BLaER1 treated with 17β-estradiol and CSF1 and Interleukin-3, amounts not matched to agents 10 nM and 100 nM (cell line): Measurements from ENCODE around the gene ZNF692.

Experiments
- H3K27ac ChIP-seq, 11 experiments: shearing (Covaris generic); formaldehyde crosslinking; 2 replicates each; pipeline ENCODE4 v1.8.1; 2022
- H3K27me3 ChIP-seq, 11 experiments: shearing (Covaris generic); formaldehyde crosslinking; 2 replicates each; pipeline ENCODE4 v1.8.1; 2022
- H3K36me3 ChIP-seq, 11 experiments: shearing (Covaris generic); formaldehyde crosslinking; 2 replicates each; pipeline ENCODE4 v1.8.1; 2022
- H3K4me1 ChIP-seq, 10 experiments: shearing (Covaris generic); formaldehyde crosslinking; 2 replicates each; pipeline ENCODE4 v1.8.1; 2022
- H3K4me2 ChIP-seq, 11 experiments: shearing (Covaris generic); formaldehyde crosslinking; 2 replicates each; pipeline ENCODE4 v1.8.1; 2022
- H3K4me3 ChIP-seq, 10 experiments: shearing (Covaris generic); formaldehyde crosslinking; 2 replicates each; pipeline ENCODE4 v1.8.1; 2022
- H3K9ac ChIP-seq, 11 experiments: shearing (Covaris generic); formaldehyde crosslinking; 2 replicates each; pipeline ENCODE4 v1.8.1; 2022
- H3K9me3 ChIP-seq, 11 experiments: shearing (Covaris generic); formaldehyde crosslinking; replicated peaks in 1 of 11; 2 replicates each; pipeline ENCODE4 v1.8.1; 2022
- H4K20me1 ChIP-seq, 11 experiments: shearing (Covaris generic); formaldehyde crosslinking; 2 replicates each; pipeline ENCODE4 v1.8.1; 2022
- Cebpa-rat ChIP-seq, 11 experiments: shearing (Covaris generic); IDR thresholded peaks; 2 replicates each; pipeline ENCODE4 v1.8.1; 2022

ZNF692 gene

GRCh38 chr1:248858891-248859889, at the start of gene ZNF692:
Gene ZNF692, minus strand, starts transcription at chr1:248859085. Its CDS starts 776 bp downstream, at chr1:248858309.
- peaks cover 14 to 27% (median 21%) of the 10 kb centered on the region in 11 experiments for H3K36me3 ChIP-seq
- no peaks in the 10 kb centered on the region for H4K20me1 ChIP-seq
- no peak for TF ChIP-seq Cebpa-rat (IDR thresholded peaks at IDR 0.05)
- H3K4me1 ChIP-seq: peaks cover 37 to 63% (median 54%) of the 10 kb centered on the region in 10 experiments
- H3K4me3 ChIP-seq: peak within 1 kb of the TSS; percentile 56 to 77 (median 67)
- H3K9ac ChIP-seq: peak within 1 kb of the TSS; percentile 76 to 88 (median 83)
- no peaks in the 10 kb centered on the region for H3K27me3 ChIP-seq
- H3K4me2 ChIP-seq: peak within 1 kb of the TSS; percentile 91 to 100 (median 98)
- peak within 1 kb of the TSS; percentile 71 to 90 (median 83) for H3K27ac ChIP-seq
- no peaks in the 10 kb centered on the region for H3K9me3 ChIP-seq

- H3K9ac ChIP-seq: peak overlapping the region; percentile 78 to 87 (median 80)
- peak overlapping the region; percentile 59 to 87 (median 77); a peak in 21 of 22 replicates for H3K27ac ChIP-seq
- H3K9me3 ChIP-seq: peaks cover 0 to 6% (median 6%) of the 10 kb centered on the region in 11 experiments; a peak in 10 of 22 replicates
- peaks cover 17 to 54% (median 48%) of the 10 kb centered on the region in 10 experiments for H3K4me1 ChIP-seq
- peaks cover 0 to 40% (median 23%) of the 10 kb centered on the region in 11 experiments; a peak in 15 of 22 replicates for H4K20me1 ChIP-seq
- no peak for TF ChIP-seq Cebpa-rat (IDR thresholded peaks at IDR 0.05)
- H3K36me3 ChIP-seq: peaks cover 0 to 32% (median 5%) of the 10 kb centered on the region in 11 experiments; a peak in 10 of 22 replicates
- H3K4me2 ChIP-seq: peak overlapping the region; percentile 79 to 98 (median 90)
- H3K4me3 ChIP-seq: peak overlapping the region; percentile 58 to 80 (median 68)
- H3K27me3 ChIP-seq: no peaks in the 10 kb centered on the region
Measured at GRCh38 chr1:248906753-248907661, 48.1 kb upstream of the ZNF692 start.

- Histone ChIP-seq H3K9me3 (no peaks in the 10 kb centered on the region), H3K36me3 (peaks cover 0 to 28% (median 0%) of the 10 kb centered on the region in 11 experiments; a peak in 8 of 22 replicates), H3K27me3 (no peaks in the 10 kb centered on the region), H4K20me1 (peaks cover 0 to 40% (median 23%) of the 10 kb centered on the region in 11 experiments; a peak in 15 of 22 replicates), H3K27ac (peak within 1 kb of the TSS; percentile 88 to 98 (median 93)), H3K9ac (peak within 1 kb of the TSS; percentile 86 to 94 (median 90)), H3K4me3 (peak within 1 kb of the TSS; percentile 66 to 80 (median 68)), H3K4me2 (peak within 1 kb of the TSS; percentile 87 to 98 (median 92)), H3K4me1 (peaks cover 17 to 51% (median 48%) of the 10 kb centered on the region in 10 experiments)
- TF ChIP-seq Cebpa-rat (IDR thresholded peaks at IDR 0.05): no peak
Measured at GRCh38 chr1:248906009-248906752, 47.3 kb upstream of the ZNF692 start, which contains the start of gene PGBD2. Gene PGBD2, plus strand, starts transcription at chr1:248906235. Its CDS starts 7,628 bp downstream, at chr1:248913863.

- Histone ChIP-seq H3K9ac (peak overlapping the region; percentile 86 to 94 (median 90)), H3K9me3 (no peaks in the 10 kb centered on the region), H3K4me1 (peaks cover 17 to 48% (median 45%) of the 10 kb centered on the region in 10 experiments), H3K27ac (peak overlapping the region; percentile 88 to 98 (median 93)), H3K4me2 (peak overlapping the region; percentile 76 to 94 (median 88)), H3K27me3 (no peaks in the 10 kb centered on the region), H4K20me1 (peaks cover 0 to 38% (median 23%) of the 10 kb centered on the region in 11 experiments; a peak in 15 of 22 replicates), H3K36me3 (peaks cover 0 to 26% (median 0%) of the 10 kb centered on the region in 11 experiments; a peak in 8 of 22 replicates), H3K4me3 (peak overlapping the region; percentile 66 to 75 (median 67))
- TF ChIP-seq Cebpa-rat (IDR thresholded peaks at IDR 0.05): no peak
Measured at GRCh38 chr1:248905662-248906008, 46.8 kb upstream of the ZNF692 start.

GRCh38 chr1:248904437-248905216, 45.7 kb upstream of the ZNF692 start:
- TF ChIP-seq Cebpa-rat (IDR thresholded peaks at IDR 0.05): no peak
- H3K4me3 ChIP-seq: no peak overlapping the region
- no peak overlapping the region for H3K27ac ChIP-seq
- no peak overlapping the region; a peak in 1 of 22 replicates for H3K9ac ChIP-seq
- H3K9me3 ChIP-seq: no peaks in the 10 kb centered on the region
- peaks cover 17 to 38% (median 35%) of the 10 kb centered on the region in 10 experiments for H3K4me1 ChIP-seq
- H3K4me2 ChIP-seq: peak overlapping the region in 8 of 11 experiments; percentile 76 to 92 (median 86); a peak in 10 of 22 replicates
- no peaks in the 10 kb centered on the region for H3K27me3 ChIP-seq
- H3K36me3 ChIP-seq: peaks cover 0 to 17% (median 0%) of the 10 kb centered on the region in 11 experiments; a peak in 4 of 22 replicates
- H4K20me1 ChIP-seq: peaks cover 0 to 28% (median 15%) of the 10 kb centered on the region in 11 experiments; a peak in 15 of 22 replicates

- Histone ChIP-seq H3K4me3 (no peak overlapping the region), H3K4me1 (peaks cover 6 to 15% (median 7%) of the 10 kb centered on the region in 10 experiments; a peak in 14 of 20 replicates), H3K4me2 (no peak overlapping the region), H4K20me1 (no peaks in the 10 kb centered on the region), H3K27ac (no peak overlapping the region), H3K27me3 (no peaks in the 10 kb centered on the region), H3K9me3 (no peaks in the 10 kb centered on the region; a peak in 1 of 22 replicates), H3K9ac (no peak overlapping the region), H3K36me3 (no peaks in the 10 kb centered on the region)
- no peak for TF ChIP-seq Cebpa-rat (IDR thresholded peaks at IDR 0.05)
Measured at GRCh38 chr1:248901578-248901977, 42.7 kb upstream of the ZNF692 start.

- no peaks in the 10 kb centered on the region for H3K36me3 ChIP-seq
- H3K27me3 ChIP-seq: no peaks in the 10 kb centered on the region
- H3K9me3 ChIP-seq: no peaks in the 10 kb centered on the region; a peak in 1 of 22 replicates
- H3K27ac ChIP-seq: no peak overlapping the region
- H3K4me1 ChIP-seq: peaks cover 5 to 14% (median 6%) of the 10 kb centered on the region in 10 experiments; a peak in 14 of 20 replicates
- no peaks in the 10 kb centered on the region for H4K20me1 ChIP-seq
- no peak overlapping the region for H3K9ac ChIP-seq
- no peak for TF ChIP-seq Cebpa-rat (IDR thresholded peaks at IDR 0.05)
- no peak overlapping the region for H3K4me2 ChIP-seq
- no peak overlapping the region for H3K4me3 ChIP-seq
Measured at GRCh38 chr1:248900637-248901036, 41.8 kb upstream of the ZNF692 start.
